HTR-8/SVneo (cell line): Measurements from ENCODE around the gene UBE2O.
A peak's percentile ranks its signal among the peaks of the same experiment; 100 is the strongest.

ENCODE experiments used
- DNase-seq: peaks from one replicate; pipeline ENCODE4 v3.0.0; 2011; ENCODE audit warnings: low spot score, mixed read lengths; ENCODE audit not compliant: insufficient read length
- FAIRE-seq: peaks from 2 replicates; lab custom pipeline; 2011; peaks lifted over from hg19 to GRCh38; lab: Jason Lieb, UNC

The UBE2O gene

GRCh38 chr17:76421044-76421407, 31.9 kb downstream of the UBE2O start:
- no peak for DNase-seq
- no peak for FAIRE-seq

- DNase-seq, result no peak
- FAIRE-seq, result no peak
These were observed 32.5 kb downstream of the UBE2O start for GRCh38 chr17:76420356-76421043.

DNA sequence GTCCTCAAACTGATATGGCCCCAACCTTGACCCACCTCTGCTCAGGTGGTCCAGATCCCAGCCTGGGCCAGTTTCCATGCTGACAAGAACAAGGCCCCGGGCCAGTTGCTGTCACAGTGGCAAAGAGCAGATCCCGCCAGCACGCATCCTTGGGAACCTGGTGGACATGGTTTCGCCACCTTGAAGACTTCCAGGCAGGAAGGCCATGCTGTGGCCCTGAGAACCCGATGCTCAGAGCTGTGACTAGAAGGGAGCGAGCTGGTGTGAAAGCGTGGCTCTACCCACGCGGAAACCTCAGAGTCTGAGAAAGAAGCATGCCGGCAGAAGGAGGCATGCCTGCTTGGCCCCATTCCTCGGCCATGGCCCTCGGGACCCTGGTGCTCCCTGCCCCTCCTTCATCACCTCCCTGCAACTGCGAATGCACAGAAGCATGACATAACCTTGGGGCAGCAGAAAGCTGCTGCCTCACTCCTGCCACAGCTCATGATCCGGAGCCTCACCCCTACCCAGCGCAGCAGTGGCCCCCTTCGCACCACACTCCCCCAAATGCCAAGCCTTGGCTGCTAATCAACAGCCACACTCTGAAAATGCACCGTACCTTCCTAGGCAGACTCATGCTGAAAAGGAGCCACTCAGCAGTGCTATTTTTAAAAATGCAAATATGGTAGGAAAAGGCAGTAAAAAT, 33.2 kb downstream of the UBE2O start:
- DNase-seq (no peak), FAIRE-seq (no peak)

DNA sequence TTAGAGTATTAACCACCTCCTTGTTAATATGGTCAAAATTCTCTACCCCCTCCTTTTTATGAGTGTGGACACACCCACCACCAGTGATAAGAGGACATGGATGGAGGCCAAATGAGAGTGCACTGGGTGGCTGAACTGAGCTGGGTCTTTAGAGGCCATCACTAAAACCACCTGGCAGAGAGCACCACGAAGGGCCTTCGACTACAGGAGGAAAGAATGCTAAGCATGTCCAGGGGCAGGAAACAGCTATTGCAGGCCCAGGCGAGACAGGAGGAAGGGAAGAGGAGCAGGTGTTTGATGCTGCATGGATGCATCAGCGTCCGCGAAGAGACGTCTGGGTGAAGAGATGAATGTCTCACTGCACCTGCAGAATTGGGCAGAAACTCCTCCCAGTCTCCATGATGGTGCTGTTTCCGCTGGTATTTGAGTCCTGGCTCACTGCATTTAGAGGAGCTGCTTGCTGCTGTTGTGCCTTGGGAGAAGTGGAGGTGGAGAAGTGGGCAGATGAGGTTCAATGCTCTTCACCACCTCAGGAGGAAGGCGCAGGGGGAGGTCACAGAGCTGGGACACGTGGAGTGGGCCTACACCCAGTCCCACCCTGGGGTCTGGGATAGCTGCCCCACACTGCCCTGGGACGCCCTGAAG, 35.3 kb downstream of the UBE2O start:
- FAIRE-seq (no peak), DNase-seq (no peak)

DNA sequence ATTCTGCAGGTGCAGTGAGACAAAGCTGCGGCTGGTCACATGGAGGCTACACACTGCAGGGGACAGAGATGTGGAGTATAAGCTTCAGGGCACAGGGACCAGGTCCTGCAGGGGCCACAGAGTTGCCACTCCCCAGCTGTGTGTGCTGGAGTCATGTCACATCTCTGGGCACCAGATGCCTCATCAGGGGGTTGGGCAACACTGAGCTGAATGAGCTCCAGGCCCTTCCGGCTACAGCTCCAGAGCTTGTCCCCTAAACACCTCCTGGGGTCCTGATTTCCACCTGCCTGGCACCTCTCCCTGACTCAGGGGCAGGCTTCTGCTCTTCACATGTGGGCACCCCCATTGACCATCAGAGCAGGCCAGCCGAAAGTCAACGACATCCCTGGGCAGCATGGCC, 36.1 kb downstream of the UBE2O start:
- FAIRE-seq (no peak), DNase-seq (no peak)

DNA sequence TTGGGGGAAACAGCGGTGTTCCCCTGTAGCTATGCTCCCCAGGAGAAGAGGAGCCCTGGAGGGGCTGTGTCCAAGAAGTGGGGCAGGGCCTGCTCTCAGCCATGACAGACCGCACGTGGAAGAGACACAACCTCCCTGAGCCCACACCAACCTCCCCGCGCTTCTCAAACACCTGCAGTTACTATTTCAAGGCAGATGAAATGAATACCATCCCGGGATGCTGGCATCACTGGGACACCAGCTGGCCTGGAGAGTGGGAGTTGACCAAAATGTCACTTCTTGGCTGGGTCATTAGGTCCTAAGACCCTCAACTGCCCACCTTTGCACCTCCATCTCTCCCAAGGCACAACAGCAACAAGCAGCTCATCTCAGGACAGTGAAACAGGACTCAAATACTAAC, 36.5 kb downstream of the UBE2O start:
- FAIRE-seq (peak; percentile 33), DNase-seq (no peak)

DNA sequence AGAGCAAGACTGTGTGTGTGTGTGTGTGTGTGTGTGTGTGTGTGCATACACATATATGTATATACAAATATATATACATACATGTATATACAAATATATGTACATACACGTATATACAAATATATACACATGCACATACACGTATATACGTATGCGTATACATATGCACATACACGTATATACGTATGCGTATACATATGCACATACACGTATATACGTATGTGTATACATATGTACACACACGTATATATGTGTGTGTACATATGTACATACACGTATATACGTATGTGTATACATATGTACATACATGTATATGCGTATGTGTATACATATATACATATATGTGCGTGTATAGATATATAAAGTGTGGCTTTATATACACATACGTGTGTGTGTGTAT, 37.2 kb downstream of the UBE2O start:
- no peak for DNase-seq
- peak; percentile 94 for FAIRE-seq

DNA sequence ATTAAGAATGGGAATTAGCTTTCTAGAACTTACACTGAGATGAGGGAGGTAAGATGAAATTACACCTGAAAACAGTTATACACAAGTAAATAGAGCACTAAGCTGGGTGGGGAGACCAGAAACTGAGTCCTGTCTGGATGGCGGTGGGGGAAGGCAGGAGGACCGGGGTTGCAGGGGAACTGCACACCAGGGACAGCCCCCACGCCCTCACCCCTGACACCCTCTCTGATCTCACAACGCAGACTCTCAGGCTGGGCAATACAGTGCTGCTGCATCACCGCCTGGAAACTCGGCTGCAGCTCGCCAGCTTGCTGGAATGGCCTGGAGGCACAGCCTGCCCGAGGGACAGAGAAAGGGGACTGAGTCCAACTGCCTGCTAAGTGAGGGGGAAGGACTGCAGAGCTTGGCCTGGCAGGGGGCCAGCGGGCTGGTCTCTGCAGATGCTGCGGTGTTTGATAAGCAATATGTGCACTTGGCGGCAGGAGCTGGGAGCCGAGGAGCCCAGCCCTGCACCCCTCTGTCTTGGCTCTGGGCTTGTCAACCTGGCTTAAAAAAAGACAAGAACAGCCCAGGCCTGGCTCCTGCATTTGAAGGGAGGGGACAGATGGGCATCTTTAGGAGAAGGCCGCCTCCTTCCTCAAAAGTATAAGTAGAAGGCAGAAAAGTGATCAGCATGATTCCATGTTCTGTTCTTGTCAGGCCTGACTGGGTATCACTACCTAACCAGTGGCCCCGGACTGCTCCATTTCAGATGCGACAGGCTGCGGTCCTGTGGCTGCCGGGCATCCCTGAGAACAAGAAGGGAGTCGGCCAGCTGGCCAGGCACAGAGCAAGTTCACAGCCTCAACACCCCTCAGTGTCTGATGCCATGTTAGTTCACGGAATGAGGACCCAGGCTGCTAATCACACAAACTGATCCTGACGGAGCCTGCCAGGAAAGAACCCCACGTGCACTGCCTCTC, 38.3 kb downstream of the UBE2O start:
- FAIRE-seq, result no peak
- DNase-seq, result no peak

- DNase-seq, result no peak
- FAIRE-seq, result no peak
These were observed 41.7 kb downstream of the UBE2O start for GRCh38 chr17:76411247-76411646.

DNA sequence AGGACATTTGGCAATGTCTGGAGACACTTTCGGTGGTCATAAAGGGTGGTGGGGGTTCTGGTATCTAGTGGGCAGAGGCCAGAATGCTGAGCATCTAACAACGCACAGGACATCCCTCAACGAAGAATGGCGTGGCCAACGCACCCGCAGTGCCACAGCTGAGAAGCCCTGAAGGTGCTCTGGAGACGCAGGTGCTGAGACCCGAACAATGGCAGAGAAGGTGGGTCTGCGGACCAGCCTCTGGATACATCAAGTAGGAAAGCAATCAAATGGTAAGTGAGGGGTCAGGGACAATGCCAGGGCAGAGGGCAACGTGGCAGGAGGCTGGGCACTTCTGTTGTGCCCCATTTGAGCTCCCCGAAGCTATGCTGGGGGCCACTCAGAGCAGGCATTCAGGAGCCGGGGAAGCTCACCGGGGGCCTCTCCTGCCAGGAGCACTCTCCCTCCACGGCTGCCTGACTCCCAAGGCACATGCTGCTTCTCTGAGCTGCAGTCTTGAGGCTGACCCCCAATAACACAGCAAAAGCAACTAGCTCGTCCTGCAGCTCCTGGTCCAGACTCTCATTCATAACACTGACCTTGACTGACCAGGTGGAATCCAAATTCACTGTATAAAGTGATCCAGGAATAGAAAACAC, 42.5 kb downstream of the UBE2O start:
- DNase-seq (no peak), FAIRE-seq (no peak)

DNA sequence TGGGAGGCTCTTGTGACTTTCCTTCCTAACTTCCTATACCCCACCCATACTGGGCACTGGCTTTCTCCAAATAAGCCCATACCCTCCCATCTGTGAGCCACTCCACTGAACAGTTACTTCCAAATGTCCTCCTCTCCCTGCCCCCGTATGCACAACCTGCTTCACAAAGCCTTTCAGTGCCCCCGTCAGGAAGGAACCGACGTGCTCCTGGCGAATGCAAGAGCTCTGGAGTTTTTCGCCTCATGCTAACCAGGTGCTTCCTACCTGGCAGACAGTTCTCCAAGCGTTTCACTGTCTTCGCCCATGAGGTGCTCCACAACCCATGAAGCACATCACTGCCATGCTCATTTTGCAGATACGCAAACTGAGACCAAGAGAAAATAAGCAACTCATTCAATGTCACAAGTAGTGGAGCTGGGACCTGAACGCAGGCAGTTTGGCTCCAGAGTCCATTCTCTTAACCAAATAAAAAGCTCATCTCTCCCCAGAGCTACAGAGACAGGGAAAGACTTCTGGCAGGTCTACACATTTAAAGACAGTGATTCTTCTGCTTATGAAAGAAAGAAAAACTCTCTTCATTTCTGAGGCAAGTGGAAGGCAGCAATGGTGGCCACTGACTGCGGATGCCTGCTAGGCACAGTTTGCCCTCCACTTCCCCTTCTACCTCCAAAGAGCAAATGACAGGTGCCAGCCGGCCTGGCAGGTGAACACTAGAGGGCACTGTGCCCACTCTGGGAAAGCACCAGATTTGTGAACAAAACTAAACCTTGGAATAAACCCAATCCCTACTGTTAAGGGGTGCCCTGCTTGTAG, 44.7 kb downstream of the UBE2O start:
- no peak for FAIRE-seq
- peak; percentile 81 for DNase-seq

DNA sequence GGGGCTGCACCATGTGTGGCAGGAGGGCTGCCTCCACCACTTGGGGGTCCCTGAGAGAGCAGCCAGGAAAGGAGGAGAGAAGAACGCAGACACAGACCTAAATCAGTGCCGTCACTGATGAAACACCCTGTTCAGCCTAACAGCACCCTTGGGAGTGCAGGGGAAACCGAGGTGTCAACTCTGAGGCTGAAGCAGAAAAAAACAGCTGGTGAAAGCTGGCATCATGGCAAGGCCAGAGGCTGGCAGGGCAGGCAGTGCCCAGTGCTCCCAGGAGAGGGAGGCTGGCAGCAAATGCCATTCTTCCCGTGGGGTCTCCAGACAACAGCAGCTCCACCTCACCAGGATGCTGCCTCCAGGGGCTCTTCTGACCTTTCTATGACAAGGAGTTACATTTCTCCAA, 45.4 kb downstream of the UBE2O start:
- FAIRE-seq (no peak), DNase-seq (no peak)

DNA sequence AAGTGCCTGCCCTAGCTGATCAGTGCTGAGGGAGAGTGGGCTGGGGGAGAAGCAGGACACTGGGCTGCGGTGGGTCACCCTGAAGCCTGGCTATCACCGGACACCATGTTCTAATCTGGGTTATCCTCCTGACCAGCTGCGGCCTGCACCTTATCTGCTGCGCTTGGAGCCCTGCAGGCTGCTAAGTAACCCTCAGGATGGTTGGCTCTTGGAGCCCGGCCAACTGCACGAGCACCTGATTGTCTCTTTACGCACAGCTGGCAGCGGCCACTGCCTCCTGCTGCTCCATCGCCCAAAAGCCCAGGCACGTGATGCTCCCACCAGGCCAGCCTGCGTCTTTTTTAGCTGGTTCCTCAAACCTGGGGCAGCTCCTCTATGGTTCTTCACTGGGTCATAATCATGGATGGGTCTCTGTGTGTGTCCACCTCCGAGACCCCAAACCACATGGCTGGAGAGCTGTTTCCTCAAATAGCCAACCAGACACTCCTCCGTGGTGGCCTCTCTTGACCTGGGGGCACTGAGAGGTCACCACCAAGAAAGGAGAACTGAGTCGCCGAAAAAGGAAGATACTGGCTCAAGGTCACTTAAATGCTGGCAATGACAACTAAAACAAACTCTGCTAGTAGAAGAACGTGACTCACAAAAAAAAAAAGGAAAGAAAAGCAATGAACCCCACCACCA, 46.8 kb downstream of the UBE2O start:
- no peak for DNase-seq
- FAIRE-seq, result no peak

DNA sequence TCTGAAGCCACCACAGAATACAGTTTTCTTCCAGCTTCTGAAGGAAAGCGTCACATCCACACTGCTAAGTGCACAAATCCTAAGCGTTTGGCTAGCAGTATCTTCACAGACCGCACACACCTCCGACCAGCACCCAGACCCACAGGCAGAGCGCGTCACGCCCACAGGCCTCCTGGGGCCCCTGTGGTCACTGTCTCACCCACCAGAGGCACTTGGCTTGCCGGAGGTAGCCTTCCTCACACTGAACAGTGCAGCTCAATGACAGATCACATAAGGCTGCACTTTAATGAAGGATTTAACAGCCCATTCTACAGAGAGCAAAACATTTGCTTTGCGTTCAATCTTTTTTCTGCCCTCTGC, 47.4 kb downstream of the UBE2O start:
- FAIRE-seq, result no peak
- no peak for DNase-seq

- DNase-seq, result no peak
- no peak for FAIRE-seq
These were observed 47.9 kb downstream of the UBE2O start for GRCh38 chr17:76404976-76405563.

DNA sequence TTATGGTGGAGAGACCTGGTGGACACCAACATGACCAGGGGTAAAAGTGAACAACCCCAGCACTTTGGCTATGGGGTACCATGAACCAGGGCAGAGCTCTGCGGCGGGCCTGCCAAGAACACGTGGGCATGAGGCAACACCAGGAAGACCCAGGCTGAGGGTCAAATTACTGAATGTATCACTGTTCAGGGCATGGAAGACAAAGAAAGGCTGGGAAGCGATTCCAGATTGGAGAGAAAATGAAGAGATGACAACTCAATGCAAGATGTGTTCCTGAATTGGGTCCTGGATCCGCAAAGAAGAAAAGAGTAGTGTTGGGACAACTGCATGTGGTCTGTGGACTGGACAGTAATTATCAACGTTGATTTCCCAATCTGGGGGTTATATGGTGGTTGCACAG, 48.7 kb downstream of the UBE2O start:
- FAIRE-seq (no peak), DNase-seq (no peak)

DNA sequence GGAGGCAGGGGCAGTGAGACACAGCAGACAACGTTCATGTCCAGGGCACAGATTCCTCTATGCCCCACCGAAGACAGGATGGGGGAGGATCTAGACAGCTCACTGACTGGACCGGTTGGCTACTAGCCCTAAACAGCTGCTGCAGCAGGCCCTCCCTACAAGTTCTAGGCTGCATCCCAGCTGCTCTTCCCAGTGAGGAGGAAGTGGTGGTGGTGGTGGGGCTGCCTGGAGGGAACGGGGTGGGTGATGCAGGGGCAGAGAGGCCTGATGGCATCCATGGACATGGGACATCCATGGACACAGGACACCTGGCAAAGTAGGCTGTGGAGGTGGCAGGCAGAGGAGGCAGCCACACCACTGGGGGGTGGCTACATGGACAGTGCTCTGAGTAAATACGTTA, 50.2 kb downstream of the UBE2O start:
- no peak for DNase-seq
- no peak for FAIRE-seq
